ENCODE data around the gene CTBP2.

CTBP2 gene

DNA sequence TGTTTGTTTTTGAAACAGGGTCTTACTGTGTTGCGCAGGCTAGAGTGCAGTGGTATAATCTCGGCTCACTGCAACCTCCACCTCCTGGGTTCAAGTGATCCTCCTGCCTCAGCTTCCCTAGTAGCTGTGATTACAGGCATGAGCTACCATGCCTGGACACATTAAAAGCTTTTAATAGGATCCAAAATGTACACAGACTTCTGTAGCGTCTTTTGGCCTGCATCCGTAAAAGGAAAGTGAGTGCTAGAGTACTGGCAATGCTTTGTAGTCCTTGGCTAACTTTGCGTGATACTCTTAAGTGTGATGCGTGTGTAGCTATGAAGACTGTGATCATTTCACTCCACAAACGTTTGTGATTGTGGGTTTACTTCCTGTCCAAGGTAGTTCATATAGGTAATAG is 205.1 kb downstream of the CTBP2 start:
- no peak for DNase-seq

DNA sequence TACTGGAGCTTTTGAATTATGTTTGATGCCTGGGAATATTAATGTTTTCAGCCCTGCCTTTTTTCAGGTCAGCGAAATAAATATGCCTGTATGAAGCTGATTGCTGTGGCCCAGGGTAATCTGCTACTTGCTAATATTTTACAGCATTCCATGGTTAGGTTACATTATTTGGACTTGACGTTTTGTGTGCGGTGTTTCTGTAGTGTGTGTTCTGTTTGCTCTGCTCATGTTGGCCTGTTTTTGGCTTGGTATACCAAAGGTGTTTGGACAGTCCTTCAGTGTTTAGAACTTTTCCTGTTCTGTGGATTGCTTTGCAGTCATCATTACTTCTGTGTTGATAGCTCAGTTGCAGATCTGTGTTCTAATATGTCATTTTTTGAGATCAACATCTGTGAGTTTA is 206.9 kb downstream of the CTBP2 start:
- DNase-seq, result no peak

GRCh38 chr10:124952123-124952522 is 208.2 kb downstream of the CTBP2 start:
- DNase-seq, result no peak

GRCh38 chr10:124949543-124949942 is 210.8 kb downstream of the CTBP2 start:
- no peak for DNase-seq

- DNase-seq, result no peak
Measured at GRCh38 chr10:124946945-124947344, 213.4 kb downstream of the CTBP2 start.

DNA sequence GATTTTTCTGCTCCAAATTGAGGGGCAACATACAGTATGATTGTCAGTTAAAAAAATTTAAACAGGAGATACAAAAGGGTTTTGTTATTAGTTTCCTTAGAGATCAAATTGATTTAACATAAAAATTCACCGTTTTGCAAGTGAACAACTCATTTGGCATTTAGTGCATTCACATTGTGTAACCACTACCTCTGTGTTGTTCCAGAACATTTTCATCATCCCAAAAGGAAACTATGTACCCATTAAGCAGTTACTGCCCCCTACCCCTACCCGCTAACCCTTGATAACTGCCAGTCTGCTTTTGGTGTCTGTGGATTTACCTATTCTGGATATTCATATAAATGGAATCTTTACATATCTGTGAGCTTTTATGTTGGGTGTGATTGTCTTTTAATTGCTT is 215.4 kb downstream of the CTBP2 start:
- no peak for DNase-seq

GRCh38 chr10:124943301-124944092 is 216.9 kb downstream of the CTBP2 start:
- no peak for DNase-seq

- no peak for DNase-seq
Measured at GRCh38 chr10:124942317-124943169, 217.8 kb downstream of the CTBP2 start.

GRCh38 chr10:124941823-124942222 is 218.5 kb downstream of the CTBP2 start, which contains the start of gene ZRANB1:
TSS of gene ZRANB1 (plus strand) at chr10:124942123. CDS start at chr10:124942494, 371 bp downstream.
- no peak for DNase-seq

DNA sequence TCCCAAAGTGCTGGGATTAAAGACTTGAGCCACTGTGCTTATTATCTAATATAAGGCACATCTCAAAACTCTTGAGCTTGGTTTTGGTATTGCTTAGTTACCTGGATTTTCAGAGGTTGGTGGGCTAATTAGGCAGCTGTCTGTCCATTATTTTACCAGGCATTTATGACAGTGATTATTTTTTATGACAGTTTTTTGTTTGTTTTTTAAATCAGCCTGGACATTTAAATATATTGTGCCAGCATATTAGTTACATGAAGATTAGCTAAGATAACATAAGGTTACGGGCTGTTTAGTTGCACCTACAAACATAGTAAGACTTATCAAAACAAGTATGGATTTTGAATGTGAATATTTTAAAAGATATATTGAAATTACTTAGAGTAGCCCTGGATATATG is 221.1 kb downstream of the CTBP2 start:
- no peak for DNase-seq

DNA sequence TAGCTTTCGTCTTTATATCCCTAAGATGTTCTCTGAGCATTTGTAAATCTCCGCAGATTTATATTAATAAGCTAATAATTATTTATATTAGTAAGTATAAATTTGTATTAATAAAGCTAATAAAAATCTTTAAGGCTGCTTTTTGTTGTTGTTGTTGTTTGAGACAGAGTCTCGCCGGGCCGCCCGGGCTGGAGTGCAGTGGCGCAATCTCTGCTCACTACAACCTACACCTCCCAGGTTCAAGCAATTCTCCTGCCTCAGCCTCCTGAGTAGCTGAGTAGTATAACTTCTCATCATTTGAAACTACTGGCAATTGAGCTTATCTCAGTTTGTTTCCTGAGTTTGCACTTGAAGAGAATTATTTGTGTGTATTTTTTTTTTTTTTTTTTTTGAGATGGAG is 223.6 kb downstream of the CTBP2 start:
- no peak for DNase-seq

- no peak for DNase-seq
Measured at GRCh38 chr10:124935946-124936345, 224.4 kb downstream of the CTBP2 start.

Measured in GOT3 (cell line).